ENCODE data around the gene DNAJC16.
A peak's percentile ranks its signal among the peaks of the same experiment; 100 is the strongest.
"Not testable (repeated sequence)": the region's sequence is repeated elsewhere in the genome, so short reads cannot be mapped to it uniquely, and the experiment has no call there.

Gene DNAJC16

GRCh38 chr1:15583016-15583706 lies 56.5 kb downstream of the DNAJC16 start:
- DNase-seq (ENCODE audit: low read depth in 2 of 2), result no peak

DNA sequence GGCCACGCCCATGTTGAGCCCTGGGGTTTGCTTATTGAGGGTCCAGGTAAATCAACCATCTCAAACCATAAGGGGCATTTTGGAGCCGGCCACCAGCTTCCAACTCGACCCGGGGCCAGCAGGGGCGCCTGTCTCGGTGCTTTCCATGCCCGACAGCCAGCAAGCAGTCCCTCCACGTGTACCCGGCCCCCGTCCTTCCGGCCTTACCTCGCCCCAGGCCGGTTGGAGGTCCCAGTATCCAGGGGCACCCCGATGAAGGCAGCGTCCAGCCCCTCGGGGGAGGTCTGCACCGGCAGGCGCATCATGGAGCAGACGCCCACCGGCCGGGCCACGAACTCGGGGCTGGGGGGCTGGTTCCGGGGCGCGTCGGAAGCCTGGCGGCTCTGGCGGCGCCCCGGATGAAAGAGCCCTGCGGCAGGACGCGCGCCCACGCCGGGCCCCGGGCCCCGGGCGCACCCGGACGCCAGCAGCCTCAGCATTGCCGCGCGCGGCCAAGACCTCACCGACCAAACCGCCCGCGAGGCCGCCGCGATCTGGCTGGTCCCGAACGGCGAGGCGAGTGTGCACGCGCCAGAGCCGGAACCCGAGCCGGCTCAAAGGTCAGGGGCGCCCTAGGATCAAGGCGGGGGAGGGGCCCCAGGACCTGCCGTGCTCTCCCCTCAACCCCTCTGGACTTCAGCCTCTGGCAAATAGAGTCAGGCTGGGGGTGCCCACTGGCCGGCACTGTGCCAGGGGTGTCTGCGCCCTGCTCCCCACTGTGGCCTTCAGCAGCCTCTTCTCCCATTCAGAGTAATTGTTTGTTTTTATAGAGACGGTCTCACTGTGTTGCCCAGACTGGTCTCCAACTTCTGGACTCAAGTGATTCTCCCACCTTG lies 58.1 kb downstream of the DNAJC16 start, which contains the start of gene AGMAT:
TSS of gene AGMAT (minus strand) at position 563 of the 875 bp plus-strand sequence. CDS start at position 479, 84 bp downstream.
- DNase-seq (ENCODE audit: low read depth in 2 of 2), result peak; percentile 48 to 53

- DNase-seq (ENCODE audit: low read depth in 2 of 2), result no peak
These were observed 65.6 kb downstream of the DNAJC16 start for GRCh38 chr1:15592285-15592684.

DNA sequence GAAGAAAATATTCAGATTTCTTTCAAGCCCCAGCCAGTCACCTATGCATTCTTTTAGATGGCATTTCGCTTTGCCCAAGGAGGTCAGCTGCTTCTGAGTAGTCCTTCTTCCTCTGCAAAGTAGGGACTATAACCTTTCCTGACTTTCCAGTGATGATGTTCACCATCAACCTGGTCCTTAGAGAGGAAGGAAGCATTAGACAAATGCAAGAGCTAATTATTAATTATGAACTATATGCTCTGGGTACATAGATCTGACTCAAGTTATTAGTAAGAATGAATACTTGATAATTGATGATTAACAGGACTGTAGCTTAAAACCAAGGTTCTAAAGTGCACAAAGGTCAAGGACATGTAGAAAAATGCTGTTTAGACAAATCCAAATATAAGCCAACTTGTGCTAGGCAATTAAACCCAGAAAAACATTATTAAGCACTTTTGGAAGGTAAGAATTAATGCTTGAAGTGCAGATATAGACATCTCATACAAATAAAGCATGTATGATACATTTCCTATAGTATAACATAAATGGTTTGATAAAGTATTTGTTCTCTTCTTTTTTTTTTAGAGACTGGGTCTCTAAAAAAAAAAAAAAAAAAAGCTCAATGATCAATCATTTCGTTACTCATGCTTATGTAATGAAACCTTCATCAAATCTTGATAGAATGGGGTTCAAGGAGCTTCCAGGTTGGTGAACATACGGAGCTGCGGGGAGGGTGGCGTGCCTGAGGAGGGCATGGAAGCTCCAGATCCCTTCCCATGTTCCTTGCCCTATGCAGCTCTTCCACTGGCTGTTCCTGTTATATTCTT lies 69.4 kb downstream of the DNAJC16 start:
- DNase-seq (ENCODE audit: low read depth in 2 of 2), result no peak

DNA sequence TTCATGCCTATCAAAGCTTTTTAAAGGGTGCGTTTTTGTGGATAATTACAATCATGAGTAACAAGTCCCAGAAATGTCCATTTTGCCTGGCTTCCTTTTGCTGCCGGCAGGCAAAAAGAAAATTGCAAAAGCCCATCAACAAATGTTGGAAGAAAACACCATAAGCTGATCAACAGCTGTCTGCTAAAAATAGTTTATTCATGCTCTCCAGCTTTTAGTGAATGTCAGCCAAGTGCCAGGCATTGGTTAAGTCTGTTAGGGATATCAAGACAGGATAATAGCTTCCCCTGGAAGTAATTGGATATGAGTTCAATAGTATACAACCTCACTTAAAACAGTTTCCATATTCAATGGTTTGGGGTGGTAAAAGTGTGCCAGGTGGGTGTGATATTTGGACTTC lies 71.8 kb downstream of the DNAJC16 start:
- DNase-seq (ENCODE audit: low read depth in 2 of 2), result no peak

DNA sequence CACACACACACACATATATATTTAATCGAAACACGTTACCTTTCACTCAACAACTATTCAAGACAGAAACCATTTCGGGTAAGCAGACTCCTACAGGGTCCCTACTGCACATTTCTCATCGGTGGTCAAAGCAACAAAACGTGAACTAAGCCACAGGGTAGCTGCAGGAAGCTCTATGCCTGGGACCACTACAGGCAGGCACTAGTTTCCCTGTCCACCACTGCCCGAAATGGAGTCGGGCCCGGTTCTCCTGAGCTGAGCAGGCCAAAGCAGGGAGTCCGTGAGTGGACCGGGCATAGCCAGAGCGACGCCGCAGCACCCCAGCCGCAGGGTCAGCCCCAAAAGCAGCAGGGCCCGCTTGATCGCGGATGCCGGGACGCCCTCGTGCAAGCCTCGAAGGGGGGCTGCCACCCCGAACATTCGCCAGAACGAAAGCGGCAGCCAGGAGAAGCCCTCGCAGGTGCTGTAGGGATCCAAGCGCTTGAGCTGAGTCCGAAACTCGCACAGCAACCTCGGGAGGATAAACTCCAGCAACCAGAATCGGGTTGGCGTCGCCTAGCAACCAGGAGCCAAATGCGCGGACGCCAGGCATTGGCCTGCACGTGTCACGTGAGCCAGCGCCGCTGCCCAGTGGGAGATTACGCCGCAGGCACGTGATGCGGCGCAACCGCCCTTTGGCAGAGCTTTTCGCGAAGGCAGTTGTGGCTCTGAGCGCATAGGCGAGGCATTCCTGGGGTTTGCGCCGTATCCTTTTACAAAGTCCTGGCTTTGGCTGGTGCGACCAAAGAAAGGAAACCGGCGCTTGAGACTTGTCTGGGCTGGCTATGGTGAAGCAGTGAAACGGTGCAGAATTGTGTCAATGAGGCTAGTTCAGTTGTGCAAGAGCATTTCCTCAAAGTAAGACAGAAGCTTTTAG lies 76.7 kb downstream of the DNAJC16 start:
- peak; percentile 81 to 87 for DNase-seq (ENCODE audit: low read depth in 2 of 2)

- not testable (repeated sequence) for DNase-seq (ENCODE audit: low read depth in 2 of 2)
These were observed 77.3 kb downstream of the DNAJC16 start for GRCh38 chr1:15603966-15604282.

DNA sequence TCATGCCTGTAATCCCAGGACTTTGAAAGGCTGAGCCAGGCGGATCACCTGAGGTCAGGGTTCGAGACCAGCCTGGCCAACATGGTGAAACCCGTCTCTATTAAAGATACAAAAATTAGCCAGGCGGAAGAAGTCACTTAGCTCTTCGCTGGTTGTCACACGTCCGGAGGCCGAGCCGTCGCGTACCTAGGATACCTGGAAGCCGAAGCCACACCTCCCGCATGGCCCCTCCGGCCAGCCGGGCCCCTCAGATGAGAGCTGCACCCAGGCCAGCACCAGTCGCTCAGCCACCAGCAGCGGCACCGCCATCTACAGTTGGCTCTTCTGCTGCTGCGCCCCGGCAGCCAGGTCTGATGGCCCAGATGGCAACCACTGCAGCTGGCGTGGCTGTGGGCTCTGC lies 77.8 kb downstream of the DNAJC16 start:
- not testable (repeated sequence) for DNase-seq (ENCODE audit: low read depth in 2 of 2)

DNA sequence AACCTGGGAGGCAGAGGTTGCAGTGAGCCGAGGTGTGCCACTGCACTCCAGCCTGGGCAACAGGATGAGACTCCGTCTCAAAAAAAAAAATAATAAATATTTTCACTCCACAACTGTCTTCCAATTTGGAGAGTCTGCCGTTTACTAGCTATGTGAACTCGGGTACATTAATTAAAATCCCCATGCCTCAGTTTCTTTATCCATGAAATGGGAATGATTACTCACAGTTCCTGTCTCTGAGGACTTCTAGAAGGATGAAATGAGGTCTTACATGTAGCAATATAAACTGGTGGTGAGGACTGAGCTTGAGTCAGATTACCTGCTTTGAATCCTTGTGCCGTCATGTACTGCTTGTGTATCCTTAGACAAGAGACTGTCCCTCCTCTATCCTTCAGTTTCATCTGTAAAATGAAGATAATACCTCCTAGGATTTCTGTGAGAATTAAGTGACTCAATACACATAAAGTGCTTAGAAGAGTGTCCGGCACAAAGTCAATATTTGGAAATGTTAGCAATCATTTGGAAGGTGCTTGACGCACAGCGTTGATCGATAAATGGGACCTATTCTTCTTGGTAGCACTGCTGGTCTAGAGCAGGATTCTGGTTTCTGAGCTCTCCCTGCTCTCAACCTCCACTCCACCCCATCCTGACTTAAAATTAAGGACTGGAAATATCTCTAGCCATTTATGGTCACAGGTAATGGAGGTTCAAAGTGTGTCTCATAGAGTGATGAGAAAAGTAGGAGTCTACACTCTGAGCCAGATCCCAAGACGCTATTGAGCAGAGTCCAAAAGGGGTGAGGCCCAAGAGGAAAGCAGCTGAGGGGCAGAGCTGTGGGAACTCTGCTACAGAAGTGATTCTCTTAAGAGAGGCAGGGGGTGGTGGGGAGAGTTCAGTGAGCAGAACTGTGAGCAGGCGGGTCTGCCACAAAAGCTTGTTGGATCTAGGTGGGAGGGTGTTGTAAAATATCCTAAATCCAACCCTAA lies 79.0 kb downstream of the DNAJC16 start:
- DNase-seq (ENCODE audit: low read depth in 2 of 2), result no peak

GRCh38 chr1:15609631-15610030 lies 83.0 kb downstream of the DNAJC16 start:
- DNase-seq (ENCODE audit: low read depth in 2 of 2), result no peak

DNA sequence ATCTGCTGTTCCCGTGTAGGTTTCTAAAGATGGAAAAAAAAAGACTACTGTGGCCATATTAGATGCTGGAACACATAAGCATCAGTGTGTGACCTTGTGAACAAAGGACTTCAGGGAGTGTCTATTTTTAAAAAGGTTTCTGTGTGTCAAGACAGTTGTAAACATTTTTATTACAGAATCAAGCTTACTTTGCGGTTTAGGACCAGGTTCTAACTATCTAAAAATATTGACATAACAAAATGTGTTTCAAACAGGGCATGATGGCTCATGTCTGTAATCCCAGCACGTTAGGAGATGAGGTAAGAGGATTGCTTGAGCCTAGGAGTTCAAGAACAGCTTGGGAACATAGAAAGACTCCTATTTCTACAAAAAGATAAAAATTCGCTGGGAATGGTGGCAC lies 83.5 kb downstream of the DNAJC16 start:
- DNase-seq (ENCODE audit: low read depth in 2 of 2), result no peak

DNA sequence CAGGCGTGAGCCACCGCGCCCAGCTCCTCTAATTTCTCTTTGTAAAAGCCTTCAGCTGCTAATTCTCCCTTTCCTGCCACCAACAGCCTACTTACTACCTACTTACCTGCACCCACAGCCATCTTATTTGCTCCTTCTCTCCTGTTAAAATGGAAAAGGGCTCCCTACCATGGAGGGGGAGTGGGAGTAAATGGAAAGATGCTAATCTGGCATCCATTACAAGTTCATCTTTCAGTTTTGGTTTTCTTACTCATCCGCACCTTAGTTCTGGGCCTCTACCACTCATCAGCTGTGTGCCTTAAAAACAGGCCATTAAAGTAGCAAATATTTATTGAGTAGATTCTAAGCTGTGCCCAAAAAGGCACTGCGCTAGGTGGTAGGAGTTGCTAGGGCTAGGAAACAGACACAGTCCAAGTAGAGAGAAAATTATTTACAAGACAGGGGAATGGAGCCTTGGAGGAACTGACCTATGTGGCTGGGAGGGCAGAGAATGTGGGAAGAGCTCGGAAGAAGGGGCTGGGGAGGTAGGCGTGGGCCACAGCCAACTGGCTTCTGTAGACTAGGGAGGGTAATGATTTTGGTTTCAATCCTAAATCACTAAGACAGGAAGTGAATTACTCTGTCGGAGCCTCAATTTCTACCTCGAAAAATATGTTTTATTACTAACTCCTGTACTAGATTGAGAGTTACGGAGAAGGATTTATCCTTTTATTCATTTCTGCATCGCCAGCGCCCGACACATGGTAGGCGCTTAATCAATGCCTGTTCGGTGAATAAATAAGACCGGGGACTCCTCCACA lies 89.9 kb downstream of the DNAJC16 start:
- DNase-seq (ENCODE audit: low read depth in 2 of 2), result no peak

- DNase-seq (ENCODE audit: low read depth in 2 of 2), result peak; percentile 87 to 88
These were observed 90.8 kb downstream of the DNAJC16 start, which contains the start of gene DDI2 for GRCh38 chr1:15617173-15618076. DDI2 (plus strand) TSS chr1:15617458; CDS start chr1:15617671, 213 bp downstream.

DNA sequence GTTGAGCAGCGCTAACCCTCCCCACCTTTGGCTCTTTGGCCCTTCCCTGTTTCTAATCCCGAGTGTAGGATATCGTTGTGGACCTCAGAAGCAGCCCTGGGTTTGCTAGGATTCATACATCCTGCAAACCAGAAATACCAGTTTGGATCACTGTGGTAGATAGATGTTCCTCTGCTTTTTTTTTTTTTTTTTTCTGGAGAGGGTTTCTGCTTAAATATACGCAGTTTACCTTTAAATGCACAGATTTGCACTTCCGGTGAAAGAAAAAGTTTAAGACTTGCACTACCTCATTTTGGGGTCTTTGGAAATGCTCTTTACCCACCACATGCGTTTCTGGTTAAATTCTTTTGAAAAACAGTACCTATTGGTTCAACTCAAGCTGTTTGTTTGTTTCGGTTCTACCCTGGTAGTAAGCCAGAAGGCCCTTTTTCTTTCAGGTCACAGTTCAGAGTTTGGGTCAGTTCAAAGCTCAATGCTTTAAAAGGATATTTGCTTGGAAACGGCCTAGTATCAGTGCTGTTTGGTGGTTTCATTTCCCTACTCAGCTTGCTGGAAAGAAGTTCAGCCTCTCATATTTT lies 91.5 kb downstream of the DNAJC16 start:
- DNase-seq (ENCODE audit: low read depth in 2 of 2), result no peak

- DNase-seq (ENCODE audit: low read depth in 2 of 2), result no peak
These were observed 92.2 kb downstream of the DNAJC16 start for GRCh38 chr1:15618655-15619525.

- no peak for DNase-seq (ENCODE audit: low read depth in 2 of 2)
These were observed 93.5 kb downstream of the DNAJC16 start for GRCh38 chr1:15620155-15620545.

Data from activated CD4-positive, alpha-beta T cell treated with anti-CD3 and anti-CD28 coated beads for 24 hours (primary cell).